Omental fat pad (tissue), 4 donors: ENCODE data around the gene RIPOR3. TPM values are rescaled to one million over a fixed set of nuclear protein-coding genes. Genes with fewer than 3 reads are reported as not detected.

ENCODE experiments used
- ATAC-seq: fragments of 150-250 bp; one replicate; pipeline ENCODE4 v1.9.1; 2016; ENCODE audit warnings: mild to moderate bottlenecking, moderate library complexity; ENCODE audit not compliant: low FRiP score
- DNase-seq: peaks from one replicate; pipeline ENCODE4 v3.0.0-alpha.2; 2019; ENCODE audit warnings: low spot score
- total RNA-seq, 4 donors: library from RNA; depleted of rRNA; stranded (reverse); fragments of >200 nt; gene quantifications; one replicate each; pipeline ENCODE4 v1.1.0, GENCODE V29; 2016
- TF ChIP-seq, protein P1 (sequence below), 3 donors: fragments of 450-650 bp; IDR thresholded peaks; one replicate each; pipeline ENCODE4 v1.5.1; 2016 to 2017; ENCODE audit warnings: antibody characterized with exemption in 3 of 3, mild to moderate bottlenecking in 3 of 3, moderate library complexity in 2 of 3

RIPOR3 gene
- total RNA-seq, 4 donors from 2014 or later = 7.8 to 81.8 (median 16.6) TPM

DNA sequence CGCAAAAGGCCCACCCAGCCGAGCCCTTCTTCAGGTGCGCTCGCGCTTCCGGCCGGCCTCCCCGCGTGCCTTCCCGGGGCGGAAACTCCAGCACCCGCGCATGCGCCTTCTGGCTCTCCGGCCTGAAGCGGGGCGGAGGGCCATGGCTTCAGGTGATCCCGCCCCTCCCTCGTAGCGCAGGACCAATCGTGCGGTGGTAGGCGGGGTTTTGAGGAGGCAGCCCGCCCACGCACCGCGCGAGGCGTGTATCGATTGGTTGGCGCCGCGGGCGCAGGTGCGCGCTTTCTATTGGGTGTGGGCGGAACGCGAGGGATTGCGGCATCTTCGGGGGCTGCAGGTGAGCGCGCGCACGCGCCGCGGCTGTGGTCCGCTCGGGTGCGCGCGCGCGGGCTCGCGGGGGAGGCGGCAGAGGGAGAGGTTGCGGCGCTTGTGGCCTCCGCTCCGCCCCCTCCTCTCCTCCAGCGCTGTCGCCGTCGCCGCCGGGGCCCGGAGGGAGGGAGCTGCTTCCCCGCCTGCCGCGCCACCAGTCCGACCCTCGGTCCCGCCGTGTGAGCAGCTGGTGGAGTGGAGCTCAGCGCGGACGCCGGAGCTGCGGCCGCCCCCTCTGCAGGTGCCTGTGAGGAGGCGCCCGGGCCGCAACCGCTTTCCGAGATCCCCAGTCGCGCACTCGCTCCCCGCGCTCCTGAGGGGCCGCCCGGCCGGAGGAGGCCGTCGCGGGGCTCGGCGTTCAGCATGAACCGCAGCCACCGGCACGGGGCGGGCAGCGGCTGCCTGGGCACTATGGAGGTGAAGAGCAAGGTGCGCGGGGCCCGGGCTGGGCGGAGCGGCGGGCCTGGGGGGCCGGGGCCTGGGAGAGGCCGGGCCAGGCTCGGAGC lies 40.0 kb upstream of the RIPOR3 start, which contains the start of gene PARD6B:
PARD6B (plus strand) TSS at position 526 of the 875 bp plus-strand sequence; CDS start at position 733, 207 bp downstream.
- peak; percentile 91 for ATAC-seq
- TF ChIP-seq, protein P1, sequence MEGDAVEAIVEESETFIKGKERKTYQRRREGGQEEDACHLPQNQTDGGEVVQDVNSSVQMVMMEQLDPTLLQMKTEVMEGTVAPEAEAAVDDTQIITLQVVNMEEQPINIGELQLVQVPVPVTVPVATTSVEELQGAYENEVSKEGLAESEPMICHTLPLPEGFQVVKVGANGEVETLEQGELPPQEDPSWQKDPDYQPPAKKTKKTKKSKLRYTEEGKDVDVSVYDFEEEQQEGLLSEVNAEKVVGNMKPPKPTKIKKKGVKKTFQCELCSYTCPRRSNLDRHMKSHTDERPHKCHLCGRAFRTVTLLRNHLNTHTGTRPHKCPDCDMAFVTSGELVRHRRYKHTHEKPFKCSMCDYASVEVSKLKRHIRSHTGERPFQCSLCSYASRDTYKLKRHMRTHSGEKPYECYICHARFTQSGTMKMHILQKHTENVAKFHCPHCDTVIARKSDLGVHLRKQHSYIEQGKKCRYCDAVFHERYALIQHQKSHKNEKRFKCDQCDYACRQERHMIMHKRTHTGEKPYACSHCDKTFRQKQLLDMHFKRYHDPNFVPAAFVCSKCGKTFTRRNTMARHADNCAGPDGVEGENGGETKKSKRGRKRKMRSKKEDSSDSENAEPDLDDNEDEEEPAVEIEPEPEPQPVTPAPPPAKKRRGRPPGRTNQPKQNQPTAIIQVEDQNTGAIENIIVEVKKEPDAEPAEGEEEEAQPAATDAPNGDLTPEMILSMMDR (IDR thresholded peaks at IDR 0.05) = no peak
- peak; percentile 95 for DNase-seq

DNA sequence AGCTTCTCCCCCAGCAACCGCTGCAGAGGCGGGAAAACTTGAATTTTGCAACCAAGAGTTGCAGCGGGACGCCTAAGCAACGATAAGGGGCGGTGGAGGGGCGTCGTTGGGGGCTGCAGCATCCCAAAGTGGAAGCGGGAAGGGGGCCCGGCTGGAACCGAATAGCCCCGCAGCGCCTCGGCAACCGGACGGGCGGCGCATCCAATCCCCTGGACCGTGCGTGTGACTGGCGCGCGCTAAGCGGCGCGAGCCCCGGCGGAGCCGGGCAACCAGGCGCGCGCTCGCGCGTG lies 39.4 kb upstream of the RIPOR3 start:
- ATAC-seq (no peak), DNase-seq (no peak)
- TF ChIP-seq, protein P1 (IDR thresholded peaks at IDR 0.05) = no peak

DNA sequence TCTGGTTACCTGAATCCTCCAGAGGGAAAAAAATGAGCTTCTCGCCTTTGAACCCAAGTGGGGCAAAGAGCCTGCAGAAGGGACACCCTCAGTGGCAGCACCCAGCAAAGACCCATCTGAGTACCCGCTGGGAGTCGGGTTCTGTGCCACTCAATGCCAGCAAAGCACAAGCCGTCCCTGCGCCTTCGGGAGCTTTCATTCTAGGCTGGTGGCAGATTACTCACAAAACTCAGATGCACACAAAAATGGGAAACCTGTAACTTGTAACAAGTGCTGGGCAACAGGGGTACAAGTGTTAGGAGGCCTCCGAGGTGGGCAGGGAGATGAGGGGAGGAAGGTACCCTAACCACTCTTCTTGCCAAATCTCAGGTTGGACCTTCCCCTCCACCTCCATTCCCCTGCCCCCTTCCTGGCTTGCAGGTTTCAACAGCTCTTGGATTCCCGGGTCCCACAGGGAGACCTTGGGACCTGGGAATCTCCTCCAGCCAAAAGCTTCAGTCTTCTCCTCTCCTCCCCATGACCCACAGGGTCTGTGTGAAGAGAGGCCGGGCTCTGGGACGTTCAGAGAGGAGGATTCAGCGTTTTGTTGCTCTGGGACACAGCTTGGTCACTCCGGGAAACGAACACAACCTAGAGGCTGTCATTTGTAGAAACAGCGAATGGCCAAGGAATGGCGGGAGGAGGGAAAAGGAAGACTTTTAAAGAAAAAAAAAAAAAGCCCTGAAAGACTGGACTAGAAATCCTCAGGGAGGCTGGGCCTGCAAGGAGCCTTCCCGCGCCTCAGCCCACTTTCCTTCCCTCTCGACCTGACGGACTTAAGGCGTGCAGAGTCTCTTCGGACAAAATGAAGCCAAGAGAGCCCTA lies 38.8 kb upstream of the RIPOR3 start:
- TF ChIP-seq, protein P1 (IDR thresholded peaks at IDR 0.05) = no peak
- ATAC-seq (peak; percentile 1), DNase-seq (no peak)

DNA sequence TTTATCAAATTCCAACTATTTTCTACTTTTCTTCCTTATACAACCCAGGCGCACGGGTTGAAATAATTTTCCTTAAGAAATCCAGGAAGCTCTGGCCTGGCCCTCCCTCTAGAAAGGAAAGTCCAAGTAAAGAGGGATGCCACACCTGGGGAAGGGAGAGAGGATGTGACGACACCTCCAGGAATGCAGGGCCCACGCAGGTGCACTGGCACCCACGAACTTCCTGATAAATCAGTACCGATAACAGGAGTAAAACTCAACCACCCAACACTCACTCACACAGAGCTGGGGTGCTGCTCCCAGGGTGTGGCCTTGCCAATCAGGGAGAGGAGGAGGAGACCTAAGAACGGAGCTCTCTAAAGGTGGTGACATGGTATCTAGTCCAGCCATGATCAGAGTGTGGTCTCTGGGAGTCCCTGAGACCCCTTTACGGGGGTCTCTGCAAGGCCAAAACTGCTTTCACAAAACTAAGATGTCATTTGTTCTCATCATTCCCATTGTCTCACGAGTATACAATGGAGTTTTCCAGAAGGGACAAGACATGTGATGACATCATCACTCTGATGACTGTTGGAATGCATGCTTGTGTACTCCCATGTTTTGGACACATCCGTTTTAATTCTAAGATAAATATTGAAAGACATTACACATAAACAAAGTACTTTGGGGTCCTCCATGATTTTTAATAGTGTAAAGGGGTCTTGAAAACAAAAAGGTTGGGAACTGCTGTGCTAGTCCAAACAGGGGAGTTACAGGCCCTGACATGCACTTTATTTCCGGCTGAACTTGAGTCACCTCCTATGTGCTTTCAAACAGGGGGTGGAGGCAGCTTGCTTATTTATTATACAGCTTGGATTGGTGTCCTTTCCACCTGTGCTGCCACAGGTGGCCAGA lies 37.9 kb upstream of the RIPOR3 start:
- TF ChIP-seq, protein P1 (IDR thresholded peaks at IDR 0.05) = no peak
- DNase-seq = no peak
- ATAC-seq = no peak

DNA sequence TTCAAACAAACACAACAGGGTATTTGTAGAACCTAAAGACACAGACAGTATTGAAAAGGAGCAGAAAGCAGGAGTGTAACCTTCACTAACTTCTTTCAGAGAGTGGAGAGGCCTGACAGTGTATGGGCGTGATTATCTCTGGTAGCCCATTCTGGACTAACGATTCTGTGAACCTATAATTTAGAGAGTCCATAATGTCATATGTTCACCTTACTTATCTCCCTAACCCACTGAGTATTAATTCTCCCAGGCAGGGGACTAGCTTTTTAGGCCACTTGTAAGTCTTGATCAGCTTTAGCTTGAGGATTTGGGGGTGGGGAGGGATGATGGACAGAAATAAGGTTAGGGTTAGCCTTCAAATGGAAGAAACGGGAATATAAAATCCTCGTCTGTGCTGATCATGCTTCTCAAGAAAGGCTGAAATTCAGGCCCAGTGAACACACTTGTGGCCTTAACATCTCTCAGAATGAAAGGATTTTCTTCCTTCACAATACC lies 37.2 kb upstream of the RIPOR3 start:
- DNase-seq (no peak), ATAC-seq (no peak)
- TF ChIP-seq, protein P1 (IDR thresholded peaks at IDR 0.05) = no peak

DNA sequence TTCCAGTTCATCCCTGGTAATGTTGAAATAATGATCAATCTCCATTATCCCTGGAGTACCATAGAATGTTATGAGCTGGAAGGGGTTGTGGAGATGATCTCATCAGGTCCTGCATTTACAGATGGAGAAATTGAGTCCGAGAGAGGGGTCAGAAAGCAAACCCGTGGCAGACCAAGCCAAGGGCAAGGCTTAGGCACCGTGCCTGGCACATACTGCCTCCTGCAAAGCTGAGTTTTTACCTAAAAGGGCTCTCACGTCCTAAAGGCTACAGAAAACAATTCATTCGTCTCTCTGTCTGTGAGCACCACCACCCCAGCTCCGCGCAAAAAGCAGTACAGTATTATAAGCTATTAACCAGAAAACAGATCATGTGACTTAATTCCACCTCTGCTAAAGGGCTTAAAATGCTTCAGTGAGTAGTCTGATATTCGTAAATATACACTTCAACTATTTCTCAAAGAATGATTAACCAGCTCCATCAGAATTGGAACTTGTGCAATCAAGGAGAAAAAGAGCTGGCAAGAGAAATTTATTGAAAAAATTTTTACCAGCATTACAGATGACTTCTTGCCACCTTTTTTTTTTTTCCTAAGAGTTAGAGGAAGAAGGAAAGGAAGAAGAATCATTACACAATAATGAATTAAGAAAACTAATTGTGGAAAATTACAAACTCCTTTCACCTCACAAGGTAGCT lies 36.6 kb upstream of the RIPOR3 start:
- TF ChIP-seq, protein P1 (IDR thresholded peaks at IDR 0.05) = no peak
- DNase-seq = no peak

More for the DNA sequence above, 36.6 kb upstream of the RIPOR3 start:
- ATAC-seq = peak; percentile 4
